ENCODE data around the gene RRM1.

The RRM1 gene

GRCh38 chr11:4181782-4182721 lies 87.5 kb downstream of the RRM1 start:
- H3K27me3 ChIP-seq (ENCODE audit: control insufficient read depth, insufficient read depth, low read length) = no peaks in the 10 kb centered on the region

GRCh38 chr11:4183410-4184057 lies 88.9 kb downstream of the RRM1 start:
- Histone ChIP-seq H3K4me1 (ENCODE audit: control insufficient read depth, insufficient read depth, low read length) (peaks cover 3% of the 10 kb centered on the region), H3K36me3 (ENCODE audit: control insufficient read depth, insufficient read depth, low read length) (no peaks in the 10 kb centered on the region), H3K27me3 (ENCODE audit: control insufficient read depth, insufficient read depth, low read length) (peaks cover 9% of the 10 kb centered on the region), H3K4me3 (ENCODE audit: low read depth, low read length) (no peak overlapping the region), H3K9me3 (ENCODE audit: control insufficient read depth, insufficient read depth, low read length) (no peaks in the 10 kb centered on the region), H3K9ac (ENCODE audit: low read depth, low read length) (no peak overlapping the region)

More at GRCh38 chr11:4181782-4182721, 87.5 kb downstream of the RRM1 start:
- no peak overlapping the region for H3K4me3 ChIP-seq (ENCODE audit: low read depth, low read length)
- no peak overlapping the region for H3K9ac ChIP-seq (ENCODE audit: low read depth, low read length)
- no peaks in the 10 kb centered on the region for H3K9me3 ChIP-seq (ENCODE audit: control insufficient read depth, insufficient read depth, low read length)
- no peaks in the 10 kb centered on the region for H3K36me3 ChIP-seq (ENCODE audit: control insufficient read depth, insufficient read depth, low read length)
- no peaks in the 10 kb centered on the region for H3K4me1 ChIP-seq (ENCODE audit: control insufficient read depth, insufficient read depth, low read length)

GRCh38 chr11:4184163-4184916 lies 89.7 kb downstream of the RRM1 start:
- H3K9me3 ChIP-seq (ENCODE audit: control insufficient read depth, insufficient read depth, low read length) = no peaks in the 10 kb centered on the region
- peaks cover 3% of the 10 kb centered on the region for H3K4me1 ChIP-seq (ENCODE audit: control insufficient read depth, insufficient read depth, low read length)
- no peaks in the 10 kb centered on the region for H3K36me3 ChIP-seq (ENCODE audit: control insufficient read depth, insufficient read depth, low read length)
- H3K4me3 ChIP-seq (ENCODE audit: low read depth, low read length) = no peak overlapping the region
- H3K9ac ChIP-seq (ENCODE audit: low read depth, low read length) = no peak overlapping the region
- H3K27me3 ChIP-seq (ENCODE audit: control insufficient read depth, insufficient read depth, low read length) = peaks cover 13% of the 10 kb centered on the region

- Histone ChIP-seq H3K9ac (ENCODE audit: low read depth, low read length) (no peak overlapping the region), H3K27me3 (ENCODE audit: control insufficient read depth, insufficient read depth, low read length) (peaks cover 13% of the 10 kb centered on the region), H3K9me3 (ENCODE audit: control insufficient read depth, insufficient read depth, low read length) (no peaks in the 10 kb centered on the region), H3K36me3 (ENCODE audit: control insufficient read depth, insufficient read depth, low read length) (no peaks in the 10 kb centered on the region), H3K4me1 (ENCODE audit: control insufficient read depth, insufficient read depth, low read length) (peaks cover 3% of the 10 kb centered on the region), H3K4me3 (ENCODE audit: low read depth, low read length) (no peak overlapping the region)
Observed at GRCh38 chr11:4185561-4185960, 91.0 kb downstream of the RRM1 start.

GRCh38 chr11:4186464-4187054 lies 92.0 kb downstream of the RRM1 start:
- H3K4me3 ChIP-seq (ENCODE audit: low read depth, low read length) = peak overlapping the region; percentile 64
- H3K27me3 ChIP-seq (ENCODE audit: control insufficient read depth, insufficient read depth, low read length) = peaks cover 13% of the 10 kb centered on the region
- peaks cover 3% of the 10 kb centered on the region for H3K4me1 ChIP-seq (ENCODE audit: control insufficient read depth, insufficient read depth, low read length)
- H3K36me3 ChIP-seq (ENCODE audit: control insufficient read depth, insufficient read depth, low read length) = no peaks in the 10 kb centered on the region
- H3K9me3 ChIP-seq (ENCODE audit: control insufficient read depth, insufficient read depth, low read length) = no peaks in the 10 kb centered on the region
- no peak overlapping the region for H3K9ac ChIP-seq (ENCODE audit: low read depth, low read length)

- H3K9me3 ChIP-seq (ENCODE audit: control insufficient read depth, insufficient read depth, low read length) = no peaks in the 10 kb centered on the region
- no peaks in the 10 kb centered on the region for H3K36me3 ChIP-seq (ENCODE audit: control insufficient read depth, insufficient read depth, low read length)
- peaks cover 3% of the 10 kb centered on the region for H3K4me1 ChIP-seq (ENCODE audit: control insufficient read depth, insufficient read depth, low read length)
- peak overlapping the region; percentile 64 for H3K4me3 ChIP-seq (ENCODE audit: low read depth, low read length)
- peaks cover 13% of the 10 kb centered on the region for H3K27me3 ChIP-seq (ENCODE audit: control insufficient read depth, insufficient read depth, low read length)
- H3K9ac ChIP-seq (ENCODE audit: low read depth, low read length) = peak overlapping the region; percentile 24
Observed at GRCh38 chr11:4187055-4187988, 92.7 kb downstream of the RRM1 start.
